OCI-LY7 (cell line): ENCODE data around the gene CLEC16A. TPM values are rescaled to one million over a fixed set of nuclear protein-coding genes. Genes with fewer than 3 reads are reported as not detected.

Experiments used
- BruUV-seq: library from RNA; stranded (reverse); fragments of 400-500 nt; replicated peaks from 2 replicates; lab custom pipeline; 2021; lab: Mats Ljungman, UMichigan
- CTCF ChIA-PET: fragments of 300-600 bp; sonication (Branson Sonifier 250); formaldehyde crosslinking; loops from one replicate; lab custom pipeline; 2022; ENCODE audit warnings: antibody characterized with exemption; ENCODE audit not compliant: unreplicated experiment; lab: Charles Lee
- POLR2A ChIA-PET: fragments of 300-600 bp; sonication (Branson Sonifier 250); formaldehyde crosslinking; loops from one replicate; lab custom pipeline; 2022; ENCODE audit warnings: antibody characterized with exemption; lab: Charles Lee
- DNase-seq: peaks from one replicate; pipeline ENCODE4 v3.0.0-alpha.2; 2015; ENCODE audit warnings: low spot score
- H2AFZ ChIP-seq: fragments of 200-600 bp; sonication (generic), shearing (Covaris generic); 2 replicates; pipeline ENCODE4 v1.6.1; 2014; ENCODE audit warnings: mild to moderate bottlenecking, antibody characterized with exemption, low read length, moderate library complexity
- H3K27ac ChIP-seq: fragments of 200-600 bp; sonication (generic); 2 replicates; pipeline ENCODE4 v1.5.1; 2014; ENCODE audit warnings: mixed run types, low read depth, mild to moderate bottlenecking, moderate library complexity, low read length, inconsistent platforms; ENCODE audit not compliant: poor library complexity, severe bottlenecking
- H3K36me3 ChIP-seq: fragments of 200-600 bp; sonication (generic); 2 replicates; pipeline ENCODE4 v1.6.1; 2014; ENCODE audit warnings: mild to moderate bottlenecking, antibody characterized with exemption, low read length, moderate library complexity, mixed read lengths; ENCODE audit not compliant: insufficient read depth
- H3K4me1 ChIP-seq: fragments of 200-600 bp; sonication (generic); 2 replicates; pipeline ENCODE4 v1.5.1; 2014; ENCODE audit warnings: mild to moderate bottlenecking, low read length; ENCODE audit not compliant: insufficient read depth, poor library complexity, severe bottlenecking
- H3K4me2 ChIP-seq: fragments of 200-600 bp; sonication (generic); 2 replicates; pipeline ENCODE4 v1.6.1; 2014; ENCODE audit warnings: mild to moderate bottlenecking, low read length
- H3K4me3 ChIP-seq: fragments of 200-600 bp; sonication (generic); 2 replicates; pipeline ENCODE4 v1.5.1; 2014; ENCODE audit warnings: mild to moderate bottlenecking, low read depth, low read length; ENCODE audit not compliant: poor library complexity, severe bottlenecking
- H3K79me2 ChIP-seq: fragments of 200-600 bp; sonication (generic); 2 replicates; pipeline ENCODE4 v1.6.1; 2016; ENCODE audit warnings: low read depth, mild to moderate bottlenecking, low read length, moderate library complexity, mixed read lengths; ENCODE audit not compliant: insufficient read depth
- H3K9me2 ChIP-seq: fragments of 200-600 bp; sonication (generic); 2 replicates; pipeline ENCODE4 v1.6.1; 2016; ENCODE audit warnings: mild to moderate bottlenecking, low read length, mixed read lengths; ENCODE audit not compliant: insufficient read depth
- H3K9me3 ChIP-seq: fragments of 200-600 bp; sonication (generic); 2 replicates; pipeline ENCODE4 v1.6.1; 2014; ENCODE audit warnings: mild to moderate bottlenecking, mixed run types, low read length, mixed read lengths
- H4K20me1 ChIP-seq: fragments of 200-600 bp; sonication (generic); 2 replicates; pipeline ENCODE4 v1.6.1; 2014; ENCODE audit warnings: mild to moderate bottlenecking, antibody characterized with exemption, low read length, moderate library complexity, mixed read lengths; ENCODE audit not compliant: insufficient read depth
- CTCF ChIP-seq: fragments of 200-600 bp; sonication (generic); conservative IDR thresholded peaks from 2 replicates; pipeline ENCODE4 v1.5.1; 2014; ENCODE audit warnings: mild to moderate bottlenecking, antibody characterized with exemption, low read length, moderate library complexity, mixed read lengths
- EZH2phosphoT487 ChIP-seq: fragments of 200-600 bp; sonication (generic); IDR thresholded peaks from 2 replicates; pipeline ENCODE4 v1.6.1; 2018; ENCODE audit warnings: low read depth, borderline replicate concordance, mild to moderate bottlenecking, mixed run types, antibody characterized with exemption, low read length, moderate library complexity, mixed read lengths
- intact Hi-C: fragments of 100-400 bp; cut with micrococcal nuclease; formaldehyde crosslinking; loops from one replicate; pipeline ENCODE4 v1.10.0; 2022; ENCODE audit not compliant: unreplicated experiment
- total RNA-seq, 2 experiments: library from RNA; depleted of rRNA in 1 of 2; stranded (reverse); fragments of >200 nt in 1 of 2; shearing (Covaris generic) in 1 of 2; gene quantifications; 2 replicates each; pipeline ENCODE4 v1.2.3, GENCODE V29; 2014 to 2022

CLEC16A gene
- total RNA-seq, 2 experiments from 2014 or later: 26.2 to 50.9 TPM

GRCh38 chr16:10920726-10921427, 23.5 kb upstream of the CLEC16A start:
- Histone ChIP-seq H3K9me2 (no peaks in the 10 kb centered on the region), H2AFZ (no peak overlapping the region), H3K79me2 (no peaks in the 10 kb centered on the region), H3K9me3 (no peaks in the 10 kb centered on the region), H3K36me3 (peaks cover 92% of the 10 kb centered on the region), H3K4me1 (peaks cover 6% of the 10 kb centered on the region), H4K20me1 (no peaks in the 10 kb centered on the region), H3K4me2 (no peak overlapping the region), H3K4me3 (no peak overlapping the region), H3K27ac (no peak overlapping the region)
- DNase-seq: no peak
- BruUV-seq: no TSS peak
- ChIA-PET CTCF (no interaction called here), POLR2A (no interaction called here)
- no peak for TF ChIP-seq EZH2phosphoT487
- no peak for TF ChIP-seq CTCF
- intact Hi-C loops: no loop called here

- ChIA-PET CTCF (no interaction called here), POLR2A (interaction anchor here (1.2 kb wide), 1 partner anchor 11 kb away, joined by 4 read pairs; no protein-coding TSS in a partner anchor)
- DNase-seq: no peak
- H3K27ac ChIP-seq: no peak overlapping the region
- H2AFZ ChIP-seq: no peak overlapping the region
- intact Hi-C loops: no loop called here
- H3K4me1 ChIP-seq: peaks cover 6% of the 10 kb centered on the region
- H3K9me2 ChIP-seq: no peaks in the 10 kb centered on the region
- BruUV-seq: no TSS peak
- H3K9me3 ChIP-seq: no peaks in the 10 kb centered on the region
- H3K4me3 ChIP-seq: no peak overlapping the region
- peaks cover 84% of the 10 kb centered on the region for H3K36me3 ChIP-seq
- H4K20me1 ChIP-seq: no peaks in the 10 kb centered on the region
- H3K4me2 ChIP-seq: no peak overlapping the region
- H3K79me2 ChIP-seq: no peaks in the 10 kb centered on the region
- no peak for TF ChIP-seq CTCF
- no peak for TF ChIP-seq EZH2phosphoT487
Observed at GRCh38 chr16:10921536-10922327, 22.6 kb upstream of the CLEC16A start.
